H1 (cell line): Measurements from ENCODE around the gene AK5. TPM values are rescaled to one million over a fixed set of nuclear protein-coding genes. Genes with fewer than 3 reads are reported as not detected.

Source experiments
- CBX8 ChIP-seq: fragments of 300-800, 300-1000 bp; sonication (generic); IDR thresholded peaks from 2 replicates; pipeline ENCODE4 v1.7.1; 2016; ENCODE audit warnings: low read depth, low read length, borderline replicate concordance
- POLR2AphosphoS5 ChIP-seq: IDR thresholded peaks from 2 replicates; pipeline ENCODE4 v1.6.1; 2011; ENCODE audit warnings: low read depth, low read length
- RAD21 ChIP-seq, 2 experiments: IDR thresholded peaks in 1 of 2; conservative IDR thresholded peaks in 1 of 2; 2 replicates each; pipeline ENCODE4 v1.6.1; 2011; ENCODE audit warnings: low read depth in 2 of 2, low read length in 2 of 2, improper control_type of control experiment in 1 of 2, inconsistent platforms in 1 of 2, mild to moderate bottlenecking in 1 of 2, moderate library complexity in 1 of 2
- SRF ChIP-seq: IDR thresholded peaks from 2 replicates; pipeline ENCODE4 v1.6.1; 2011; ENCODE audit warnings: mild to moderate bottlenecking, low read depth, low read length, moderate library complexity
- YY1 ChIP-seq: IDR thresholded peaks from 2 replicates; pipeline ENCODE4 v1.6.1; 2011; ENCODE audit warnings: low read depth, mild to moderate bottlenecking, low read length
- polyA plus RNA-seq, 7 experiments: library from polyadenylated mRNA; depleted of rRNA in 3 of 7; stranded (reverse) in 5 of 7; unstranded in 2 of 7; fragments of >200 nt in 5 of 7; fragments of 200-250 nt in 2 of 7; gene quantifications; 1 replicate in 5 of 7; 2 replicates in 1 of 7; 4 replicates in 1 of 7; pipeline versions ENCODE4 v1.2.1 to v1.2.3, GENCODE V29; 2011 to 2013; ENCODE audit warnings: missing spikeins in 2 of 7, mixed read lengths in 2 of 7
- total RNA-seq: library from RNA; stranded (reverse); fragmentation: NEBNext Ultra II Directional; extraction: Animal tissue kit (Norgen Biotek cat#: 25700); gene quantifications from 2 replicates; pipeline ENCODE4 v1.2.1, GENCODE V29; 2021
- TF ChIP-seq, protein P1 (sequence below): IDR thresholded peaks from 2 replicates; pipeline ENCODE4 v1.6.1; 2011; ENCODE audit warnings: low read length, improper control_type of control experiment

The AK5 gene
- total and polyA plus RNA-seq, 2 of the 8 experiments (the other 6 are each of a cell fraction or from before 2014, with no cell fraction given): 2.0 to 7.1 TPM

DNA sequence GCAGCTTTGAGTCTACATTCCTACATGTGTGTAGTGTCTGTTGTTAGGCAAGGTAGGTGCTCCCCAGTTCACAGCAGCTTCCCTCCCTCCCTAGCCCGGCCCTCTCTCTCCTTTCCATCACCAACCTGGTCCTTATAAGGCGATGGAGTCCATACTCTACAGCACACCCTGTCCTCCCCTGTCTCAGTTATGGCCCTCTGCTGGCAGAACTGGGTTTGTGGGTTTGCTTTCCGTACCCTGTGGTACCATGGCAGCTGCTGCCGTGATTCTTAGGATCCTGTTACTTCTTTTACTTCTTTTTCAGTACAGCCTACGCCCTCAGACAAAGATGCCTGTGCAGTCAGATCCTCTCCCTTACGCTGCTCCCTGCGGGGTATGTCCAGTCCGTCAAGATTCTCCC lies 31.7 kb downstream of the AK5 start (continued):
- TF ChIP-seq, protein P1, sequence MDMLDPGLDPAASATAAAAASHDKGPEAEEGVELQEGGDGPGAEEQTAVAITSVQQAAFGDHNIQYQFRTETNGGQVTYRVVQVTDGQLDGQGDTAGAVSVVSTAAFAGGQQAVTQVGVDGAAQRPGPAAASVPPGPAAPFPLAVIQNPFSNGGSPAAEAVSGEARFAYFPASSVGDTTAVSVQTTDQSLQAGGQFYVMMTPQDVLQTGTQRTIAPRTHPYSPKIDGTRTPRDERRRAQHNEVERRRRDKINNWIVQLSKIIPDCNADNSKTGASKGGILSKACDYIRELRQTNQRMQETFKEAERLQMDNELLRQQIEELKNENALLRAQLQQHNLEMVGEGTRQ: no peak
- peak; percentile 77 for TF ChIP-seq YY1
- TF ChIP-seq RAD21 (IDR thresholded peaks at IDR 0.05 in 1 of 2, conservative IDR thresholded peaks at IDR 0.05 in 1 of 2; ENCODE audit: low read depth in 2 of 2, low read length in 2 of 2): peak; percentile 62 to 69
- TF ChIP-seq CBX8: no peak
- TF ChIP-seq POLR2AphosphoS5: no peak
- TF ChIP-seq SRF: peak; percentile 81
